Muscle layer of colon (tissue), 2 donors: Measurements from ENCODE around the gene ARHGAP29.
"Not testable (repeated sequence)": the region's sequence is repeated elsewhere in the genome, so short reads cannot be mapped to it uniquely, and the experiment has no call there.

Source experiments
- H3K27ac ChIP-seq: one replicate; pipeline ENCODE4 v1.7.0; 2013; ENCODE audit warnings: low read depth, mild to moderate bottlenecking, low read length, moderate library complexity
- H3K27me3 ChIP-seq, 2 donors: one replicate each; pipeline ENCODE4 v1.7.0; 2013; ENCODE audit warnings: low read length in 2 of 2, mild to moderate bottlenecking in 2 of 2; ENCODE audit not compliant: insufficient read depth in 2 of 2, control insufficient read depth in 1 of 2
- H3K36me3 ChIP-seq: one replicate; pipeline ENCODE4 v1.7.0; 2013; ENCODE audit warnings: mild to moderate bottlenecking, low read length; ENCODE audit not compliant: insufficient read depth
- H3K4me1 ChIP-seq: one replicate; pipeline ENCODE4 v1.7.0; 2013; ENCODE audit warnings: mild to moderate bottlenecking, low read length; ENCODE audit not compliant: insufficient read depth
- H3K4me3 ChIP-seq, 2 donors: one replicate each; pipeline ENCODE4 v1.7.0; 2013; ENCODE audit warnings: low read length in 2 of 2, low read depth in 1 of 2, mild to moderate bottlenecking in 1 of 2, moderate library complexity in 1 of 2
- H3K9ac ChIP-seq: one replicate; pipeline ENCODE4 v1.7.0; 2013; ENCODE audit warnings: low read length
- H3K9me3 ChIP-seq: one replicate; pipeline ENCODE4 v1.7.0; 2013; ENCODE audit warnings: mild to moderate bottlenecking, low read length
- donor health status: abdominal sarcoma.
- donor health status: Adenocarcinoma of cecum.

Gene ARHGAP29

GRCh38 chr1:94194079-94194865 is 43.1 kb downstream of the ARHGAP29 start:
- Histone ChIP-seq H3K4me3 (no peak overlapping the region), H3K4me1 (no peaks in the 10 kb centered on the region), H3K27ac (no peak overlapping the region), H3K36me3 (no peaks in the 10 kb centered on the region), H3K9me3 (no peaks in the 10 kb centered on the region), H3K27me3 (no peaks in the 10 kb centered on the region), H3K9ac (no peak overlapping the region)

GRCh38 chr1:94193128-94193527 is 44.3 kb downstream of the ARHGAP29 start:
- H3K9ac ChIP-seq = no peak overlapping the region

GRCh38 chr1:94191216-94191615 is 46.2 kb downstream of the ARHGAP29 start:
- Histone ChIP-seq H3K27me3 (no peaks in the 10 kb centered on the region), H3K4me1 (no peaks in the 10 kb centered on the region), H3K9ac (no peak overlapping the region), H3K4me3 (no peak overlapping the region), H3K27ac (no peak overlapping the region), H3K9me3 (no peaks in the 10 kb centered on the region), H3K36me3 (no peaks in the 10 kb centered on the region)

More at GRCh38 chr1:94193128-94193527, 44.3 kb downstream of the ARHGAP29 start:
- Histone ChIP-seq H3K27ac (no peak overlapping the region), H3K36me3 (no peaks in the 10 kb centered on the region), H3K4me3 (no peak overlapping the region), H3K27me3 (no peaks in the 10 kb centered on the region), H3K9me3 (no peaks in the 10 kb centered on the region), H3K4me1 (no peaks in the 10 kb centered on the region)

GRCh38 chr1:94186946-94187345 is 50.4 kb downstream of the ARHGAP29 start:
- Histone ChIP-seq H3K27me3 (no peaks in the 10 kb centered on the region), H3K27ac (no peak overlapping the region), H3K9ac (no peak overlapping the region), H3K4me1 (no peaks in the 10 kb centered on the region), H3K4me3 (no peak overlapping the region), H3K9me3 (no peaks in the 10 kb centered on the region), H3K36me3 (no peaks in the 10 kb centered on the region)

GRCh38 chr1:94183197-94183815 is 54.1 kb downstream of the ARHGAP29 start:
- no peaks in the 10 kb centered on the region for H3K27me3 ChIP-seq
- no peak overlapping the region for H3K27ac ChIP-seq
- H3K4me3 ChIP-seq = no peak overlapping the region
- H3K9ac ChIP-seq = no peak overlapping the region
- H3K4me1 ChIP-seq = no peaks in the 10 kb centered on the region
- H3K9me3 ChIP-seq = no peaks in the 10 kb centered on the region
- H3K36me3 ChIP-seq = peaks cover 5% of the 10 kb centered on the region

- Histone ChIP-seq H3K27ac (no peak overlapping the region), H3K36me3 (peaks cover 5% of the 10 kb centered on the region)
Observed at GRCh38 chr1:94182191-94182590, 55.2 kb downstream of the ARHGAP29 start.

GRCh38 chr1:94180650-94181049 is 56.7 kb downstream of the ARHGAP29 start:
- Histone ChIP-seq H3K27ac (no peak overlapping the region), H3K4me3 (no peak overlapping the region), H3K4me1 (no peaks in the 10 kb centered on the region), H3K36me3 (peaks cover 5% of the 10 kb centered on the region), H3K9ac (no peak overlapping the region), H3K9me3 (no peaks in the 10 kb centered on the region), H3K27me3 (no peaks in the 10 kb centered on the region)

More at GRCh38 chr1:94182191-94182590, 55.2 kb downstream of the ARHGAP29 start:
- no peak overlapping the region for H3K4me3 ChIP-seq
- H3K4me1 ChIP-seq = no peaks in the 10 kb centered on the region
- no peak overlapping the region for H3K9ac ChIP-seq
- no peaks in the 10 kb centered on the region for H3K9me3 ChIP-seq
- H3K27me3 ChIP-seq = no peaks in the 10 kb centered on the region

- no peaks in the 10 kb centered on the region for H3K27me3 ChIP-seq
- no peak overlapping the region for H3K4me3 ChIP-seq
- no peak overlapping the region for H3K27ac ChIP-seq
- H3K9me3 ChIP-seq = no peaks in the 10 kb centered on the region
- no peaks in the 10 kb centered on the region for H3K4me1 ChIP-seq
- H3K36me3 ChIP-seq = peaks cover 7% of the 10 kb centered on the region
- H3K9ac ChIP-seq = no peak overlapping the region
Observed at GRCh38 chr1:94178901-94179300, 58.5 kb downstream of the ARHGAP29 start.

- Histone ChIP-seq H3K36me3 (peaks cover 4% of the 10 kb centered on the region), H3K4me1 (no peaks in the 10 kb centered on the region), H3K4me3 (no peak overlapping the region), H3K9ac (no peak overlapping the region), H3K27ac (no peak overlapping the region), H3K9me3 (no peaks in the 10 kb centered on the region), H3K27me3 (no peaks in the 10 kb centered on the region)
Observed at GRCh38 chr1:94169126-94169525, 68.3 kb downstream of the ARHGAP29 start.

GRCh38 chr1:94165843-94166242 is 71.5 kb downstream of the ARHGAP29 start:
- no peak overlapping the region for H3K27ac ChIP-seq
- no peaks in the 10 kb centered on the region for H3K27me3 ChIP-seq
- H3K4me3 ChIP-seq = no peak overlapping the region
- no peak overlapping the region for H3K9ac ChIP-seq
- no peaks in the 10 kb centered on the region for H3K4me1 ChIP-seq
- no peaks in the 10 kb centered on the region for H3K9me3 ChIP-seq
- no peaks in the 10 kb centered on the region for H3K36me3 ChIP-seq

- H3K4me3 ChIP-seq, H3K27ac ChIP-seq, H3K9ac ChIP-seq, H3K36me3 ChIP-seq, H3K9me3 ChIP-seq, H3K27me3 ChIP-seq, H3K4me1 ChIP-seq: not testable (repeated sequence)
Observed at GRCh38 chr1:94164885-94165284, 72.5 kb downstream of the ARHGAP29 start.

GRCh38 chr1:94164121-94164520 is 73.3 kb downstream of the ARHGAP29 start:
- H3K9me3 ChIP-seq, H3K4me3 ChIP-seq, H3K4me1 ChIP-seq, H3K27ac ChIP-seq, H3K27me3 ChIP-seq, H3K36me3 ChIP-seq, H3K9ac ChIP-seq: not testable (repeated sequence)
